ENCODE measurements around the gene EPPIN. TPM values are rescaled to one million over a fixed set of nuclear protein-coding genes. Genes with fewer than 3 reads are reported as not detected.
"Not testable (repeated sequence)": the region's sequence is repeated elsewhere in the genome, so short reads cannot be mapped to it uniquely, and the experiment has no call there.

The EPPIN gene
- total and polyA plus RNA-seq, 10 donors = 0.10 TPM; not detected in 9

DNA sequence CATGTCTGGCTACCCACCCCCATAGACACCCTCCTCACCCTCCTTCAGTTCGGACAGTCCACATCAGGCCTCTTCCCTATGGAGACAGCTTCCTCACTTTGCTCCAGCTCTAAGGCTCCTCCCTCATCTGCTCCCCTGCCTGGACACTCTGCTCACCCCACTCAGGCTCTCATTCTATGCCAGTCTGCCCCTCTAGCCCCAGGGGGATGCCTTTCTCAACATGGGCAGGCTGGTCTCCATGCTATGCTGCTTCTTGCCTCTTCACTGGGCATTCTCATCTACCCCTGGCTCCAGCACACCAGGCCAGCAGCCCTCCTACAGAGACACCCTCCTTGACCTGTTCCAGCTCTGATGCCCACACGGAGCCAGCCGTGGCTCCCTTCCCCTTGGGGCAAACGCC, 32.0 kb upstream of the EPPIN start, which contains the start of gene WFDC8:
WFDC8 (minus strand) TSS at position 101 of the 400 bp plus-strand sequence; CDS start at position 64, 37 bp downstream.
- no peak for DNase-seq
- Histone ChIP-seq H3K36me3 (no peaks in the 10 kb centered on the region), H3K9me3 (no peaks in the 10 kb centered on the region), H3K27me3 (replicated peaks in 1 of 7) (peaks cover 0 to 22% (median 0%) of the 10 kb centered on the region in 7 donors), H3K27ac (no peak within 1 kb of the TSS), H3K4me1 (no peaks in the 10 kb centered on the region), H3K4me3 (no peak within 1 kb of the TSS)
- WGBS, 5 donors = 63 to 81% (median 72%) methylated on average over 4 of the region's 4 CpGs
- intact Hi-C loops (cut with DNase I; ENCODE audit: low total_unique reads) = no loop called here
- TF ChIP-seq, protein P1, sequence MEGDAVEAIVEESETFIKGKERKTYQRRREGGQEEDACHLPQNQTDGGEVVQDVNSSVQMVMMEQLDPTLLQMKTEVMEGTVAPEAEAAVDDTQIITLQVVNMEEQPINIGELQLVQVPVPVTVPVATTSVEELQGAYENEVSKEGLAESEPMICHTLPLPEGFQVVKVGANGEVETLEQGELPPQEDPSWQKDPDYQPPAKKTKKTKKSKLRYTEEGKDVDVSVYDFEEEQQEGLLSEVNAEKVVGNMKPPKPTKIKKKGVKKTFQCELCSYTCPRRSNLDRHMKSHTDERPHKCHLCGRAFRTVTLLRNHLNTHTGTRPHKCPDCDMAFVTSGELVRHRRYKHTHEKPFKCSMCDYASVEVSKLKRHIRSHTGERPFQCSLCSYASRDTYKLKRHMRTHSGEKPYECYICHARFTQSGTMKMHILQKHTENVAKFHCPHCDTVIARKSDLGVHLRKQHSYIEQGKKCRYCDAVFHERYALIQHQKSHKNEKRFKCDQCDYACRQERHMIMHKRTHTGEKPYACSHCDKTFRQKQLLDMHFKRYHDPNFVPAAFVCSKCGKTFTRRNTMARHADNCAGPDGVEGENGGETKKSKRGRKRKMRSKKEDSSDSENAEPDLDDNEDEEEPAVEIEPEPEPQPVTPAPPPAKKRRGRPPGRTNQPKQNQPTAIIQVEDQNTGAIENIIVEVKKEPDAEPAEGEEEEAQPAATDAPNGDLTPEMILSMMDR (IDR thresholded peaks at IDR 0.05 in 8 of 11, conservative IDR thresholded peaks at IDR 0.05 in 3 of 11) = no peak
- no peak for TF ChIP-seq POLR2AphosphoS5 (IDR thresholded peaks at IDR 0.05)
- TF ChIP-seq POLR2A (IDR thresholded peaks at IDR 0.05) = no peak

DNA sequence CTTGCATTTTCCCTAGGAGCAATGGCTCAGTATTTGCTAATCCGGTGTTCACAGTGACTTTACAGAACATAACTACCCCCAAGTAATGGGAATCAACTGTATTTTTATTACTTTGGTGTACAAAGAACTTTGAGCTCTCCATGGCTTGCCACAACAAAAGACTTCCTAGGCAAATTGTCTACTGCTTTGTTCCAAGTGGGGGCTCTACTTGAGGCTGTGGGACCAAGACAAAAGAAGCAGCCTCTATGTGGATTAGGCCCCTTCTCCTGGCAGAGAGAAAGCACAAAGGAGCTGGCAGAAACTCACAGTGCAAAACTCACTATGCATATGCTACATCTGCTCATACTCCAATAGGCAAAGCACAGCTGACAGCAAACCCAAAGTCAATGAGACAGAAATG, 31.0 kb upstream of the EPPIN start:
- 76 to 97% (median 89%) methylated on average over 1 of the region's 1 CpG for WGBS, 5 donors
- peaks cover 0 to 22% (median 0%) of the 10 kb centered on the region in 7 donors for H3K27me3 ChIP-seq (replicated peaks in 1 of 7)
- H3K36me3 ChIP-seq = no peaks in the 10 kb centered on the region
- TF ChIP-seq POLR2A (IDR thresholded peaks at IDR 0.05) (no peak), POLR2AphosphoS5 (IDR thresholded peaks at IDR 0.05) (no peak)
- TF ChIP-seq, protein P1 (IDR thresholded peaks at IDR 0.05 in 8 of 11, conservative IDR thresholded peaks at IDR 0.05 in 3 of 11) = no peak
- H3K9me3 ChIP-seq = no peaks in the 10 kb centered on the region
- H3K4me1 ChIP-seq = no peaks in the 10 kb centered on the region
- H3K27ac ChIP-seq = no peak overlapping the region
- no peak for DNase-seq
- H3K4me3 ChIP-seq = no peak overlapping the region
- intact Hi-C loops (cut with DNase I; ENCODE audit: low total_unique reads) = no loop called here

DNA sequence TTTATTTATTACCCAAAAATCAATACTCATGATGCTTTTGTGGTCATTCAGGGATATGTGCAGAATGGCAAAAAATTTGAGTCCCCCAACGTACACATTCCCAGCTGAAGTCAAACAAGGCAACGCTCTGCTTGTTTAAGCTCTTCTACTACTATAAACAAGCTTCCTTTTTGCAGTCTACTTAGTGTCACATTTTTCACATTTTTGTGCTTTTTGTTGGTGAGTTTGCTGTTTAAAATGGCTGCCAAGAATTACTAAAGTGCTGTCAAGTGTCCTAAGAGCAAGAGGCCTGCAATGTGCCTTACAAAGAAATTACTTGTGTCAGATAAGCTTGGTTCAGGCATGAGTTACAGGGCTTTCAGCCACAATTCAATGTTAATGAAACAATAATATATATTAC, 29.8 kb upstream of the EPPIN start:
- 50 to 77% (median 56%) methylated on average over 2 of the region's 2 CpGs for WGBS, 5 donors
- H3K36me3 ChIP-seq = no peaks in the 10 kb centered on the region
- H3K27ac ChIP-seq = no peak overlapping the region
- TF ChIP-seq POLR2A (IDR thresholded peaks at IDR 0.05) = no peak
- no peak for TF ChIP-seq POLR2AphosphoS5 (IDR thresholded peaks at IDR 0.05)
- intact Hi-C loops (cut with DNase I; ENCODE audit: low total_unique reads) = no loop called here
- H3K9me3 ChIP-seq = no peaks in the 10 kb centered on the region
- peaks cover 0 to 20% (median 0%) of the 10 kb centered on the region in 7 donors for H3K27me3 ChIP-seq (replicated peaks in 1 of 7)
- H3K4me1 ChIP-seq = no peaks in the 10 kb centered on the region
- no peak overlapping the region for H3K4me3 ChIP-seq
- DNase-seq = no peak

DNA sequence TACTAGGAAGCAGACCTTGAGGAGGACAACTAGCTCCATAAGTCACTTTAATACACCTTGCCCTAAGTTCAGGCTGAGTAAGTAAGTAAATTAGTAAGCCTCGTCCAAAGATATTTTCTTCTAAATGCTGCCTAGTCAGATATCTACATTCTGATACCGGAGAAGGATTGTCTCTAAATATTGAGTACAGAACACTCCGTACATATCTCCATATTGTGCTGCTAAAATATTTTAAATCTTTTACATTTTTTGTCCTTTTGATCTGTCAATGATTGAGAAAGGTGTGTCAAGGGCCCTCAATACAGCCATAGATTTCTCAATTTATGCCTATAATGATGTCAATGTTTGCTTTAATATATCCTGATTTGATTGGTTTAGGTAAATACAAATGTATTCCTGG, 28.7 kb upstream of the EPPIN start:
- no peaks in the 10 kb centered on the region for H3K9me3 ChIP-seq
- peaks cover 0 to 20% (median 0%) of the 10 kb centered on the region in 7 donors for H3K27me3 ChIP-seq (replicated peaks in 1 of 7)
- H3K36me3 ChIP-seq = no peaks in the 10 kb centered on the region
- TF ChIP-seq POLR2AphosphoS5 (IDR thresholded peaks at IDR 0.05) = no peak
- no peak for TF ChIP-seq POLR2A (IDR thresholded peaks at IDR 0.05)
- TF ChIP-seq, protein P1 (IDR thresholded peaks at IDR 0.05 in 8 of 11, conservative IDR thresholded peaks at IDR 0.05 in 3 of 11) = no peak
- H3K4me1 ChIP-seq = no peaks in the 10 kb centered on the region
- intact Hi-C loops (cut with DNase I; ENCODE audit: low total_unique reads) = no loop called here
- H3K4me3 ChIP-seq = no peak overlapping the region
- no peak overlapping the region for H3K27ac ChIP-seq
- 85 to 93% (median 88%) methylated on average over 3 of the region's 3 CpGs for WGBS, 5 donors
- no peak for DNase-seq

DNA sequence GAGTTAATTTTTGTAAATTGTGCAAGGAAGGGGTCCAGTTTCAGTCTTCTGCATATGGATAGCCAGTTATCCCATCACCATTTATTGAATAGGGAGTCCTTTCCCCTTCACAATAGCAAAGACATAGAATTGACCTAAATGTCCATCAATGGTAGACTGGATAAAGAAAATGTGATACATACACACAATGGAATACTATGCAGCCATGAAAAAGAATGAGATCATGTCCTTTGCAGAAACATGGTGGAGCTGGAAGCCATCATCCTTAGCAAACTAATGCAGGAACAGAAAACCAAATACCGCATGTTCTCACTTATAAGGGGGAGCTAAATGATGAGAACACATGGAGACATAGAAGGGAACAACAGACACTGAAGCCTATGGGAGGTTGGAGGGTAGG, 22.4 kb upstream of the EPPIN start:
- H3K27ac ChIP-seq; intact Hi-C loops (cut with DNase I; ENCODE audit: low total_unique reads); H3K36me3 ChIP-seq; H3K4me1 ChIP-seq; DNase-seq; H3K9me3 ChIP-seq; H3K4me3 ChIP-seq: not testable (repeated sequence)
- WGBS, 5 donors = 81 to 88% (median 86%) methylated on average over 1 of the region's 1 CpG
- H3K27me3 ChIP-seq (replicated peaks in 1 of 7) = peaks cover 0 to 11% (median 0%) of the 10 kb centered on the region in 7 donors
